HG03135 (cell line): ENCODE results near the gene GSTA1.
"Not testable (repeated sequence)": the region's sequence is repeated elsewhere in the genome, so short reads cannot be mapped to it uniquely, and the experiment has no call there.

ENCODE experiments used
- ATAC-seq: cut with Tn5 transposase; IDR thresholded peaks from one replicate; pipeline ENCODE4 v1.9.1; 2021; ENCODE audit warnings: mild to moderate bottlenecking, moderate library complexity; ENCODE audit not compliant: unreplicated experiment

GSTA1 gene

GRCh38 chr6:52809777-52810176 lies 6.2 kb upstream of the GSTA1 start:
- not testable (repeated sequence) for ATAC-seq

GRCh38 chr6:52808660-52809059 lies 5.0 kb upstream of the GSTA1 start:
- no peak for ATAC-seq

- no peak for ATAC-seq
Measured at GRCh38 chr6:52802806-52803205, 810 bp downstream of the GSTA1 start.

- ATAC-seq: no peak
Measured at GRCh38 chr6:52801188-52801841, 2.3 kb downstream of the GSTA1 start.

- ATAC-seq: not testable (repeated sequence)
Measured at GRCh38 chr6:52799272-52799671, 4.3 kb downstream of the GSTA1 start.

GRCh38 chr6:52794366-52794765 lies 9.2 kb downstream of the GSTA1 start:
- ATAC-seq: not testable (repeated sequence)

GRCh38 chr6:52790861-52791260 lies 12.8 kb downstream of the GSTA1 start:
- ATAC-seq: no peak

- ATAC-seq: not testable (repeated sequence)
Measured at GRCh38 chr6:52789658-52790057, 14.0 kb downstream of the GSTA1 start.

GRCh38 chr6:52788478-52788877 lies 15.1 kb downstream of the GSTA1 start:
- no peak for ATAC-seq

GRCh38 chr6:52787917-52788316 lies 15.7 kb downstream of the GSTA1 start:
- ATAC-seq: no peak

- no peak for ATAC-seq
Measured at GRCh38 chr6:52786249-52786956, 17.2 kb downstream of the GSTA1 start.

GRCh38 chr6:52782696-52783274 lies 20.8 kb downstream of the GSTA1 start:
- not testable (repeated sequence) for ATAC-seq

GRCh38 chr6:52782209-52782608 lies 21.4 kb downstream of the GSTA1 start:
- not testable (repeated sequence) for ATAC-seq

GRCh38 chr6:52779237-52779636 lies 24.4 kb downstream of the GSTA1 start:
- ATAC-seq: no peak

GRCh38 chr6:52776711-52777351 lies 26.8 kb downstream of the GSTA1 start:
- ATAC-seq: not testable (repeated sequence)

- ATAC-seq: not testable (repeated sequence)
Measured at GRCh38 chr6:52769399-52769798, 34.2 kb downstream of the GSTA1 start.

GRCh38 chr6:52767658-52768057 lies 36.0 kb downstream of the GSTA1 start:
- ATAC-seq: not testable (repeated sequence)

- ATAC-seq: not testable (repeated sequence)
Measured at GRCh38 chr6:52763322-52763916, 40.2 kb downstream of the GSTA1 start, which contains the start of gene GSTA2. Gene GSTA2 (minus strand): TSS chr6:52763475. CDS start chr6:52757947, 5,528 bp downstream.

- not testable (repeated sequence) for ATAC-seq
Measured at GRCh38 chr6:52761673-52762491, 41.7 kb downstream of the GSTA1 start.

- no peak for ATAC-seq
Measured at GRCh38 chr6:52760105-52760765, 43.4 kb downstream of the GSTA1 start.
